ENCODE data around the gene STON2. TPM values are rescaled to one million over a fixed set of nuclear protein-coding genes. Genes with fewer than 3 reads are reported as not detected.
"Not testable (repeated sequence)": the region's sequence is repeated elsewhere in the genome, so short reads cannot be mapped to it uniquely, and the experiment has no call there.

The STON2 gene
- total RNA-seq, 1 donor from 2014 or later = 30.8 TPM

DNA sequence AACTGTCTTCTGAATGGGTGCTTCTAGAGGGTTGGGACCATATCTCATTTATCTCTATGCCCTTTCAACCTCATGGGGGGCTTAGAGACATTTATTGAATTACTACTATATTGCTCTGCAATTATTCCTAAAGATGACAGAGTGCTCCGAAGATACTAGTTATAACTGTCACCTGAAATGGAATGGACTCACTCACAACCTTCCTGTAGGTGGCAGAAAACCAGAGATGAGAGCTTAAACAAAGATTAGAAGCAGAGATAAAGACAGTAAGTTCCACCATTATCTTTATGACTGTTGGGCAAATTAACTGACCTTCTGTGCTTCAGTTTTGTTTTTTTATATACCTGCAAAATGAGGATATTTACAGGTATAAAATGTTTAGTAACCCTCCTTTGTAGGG, 147.8 kb downstream of the STON2 start:
- Histone ChIP-seq H3K27ac (ENCODE audit: low read depth, low read length) (no peak overlapping the region), H3K9ac (ENCODE audit: low read depth in 1 of 3, low read length in 3 of 3) (no peak overlapping the region), H3K4me1 (ENCODE audit: control insufficient read depth in 3 of 3, insufficient read depth in 3 of 3, low read length in 3 of 3) (peaks cover under 1 to 6% (median 6%) of the 10 kb centered on the region in 3 donors), H3K27me3 (ENCODE audit: control insufficient read depth in 3 of 3, insufficient read depth in 3 of 3, low read length in 3 of 3) (no peaks in the 10 kb centered on the region), H3K4me3 (ENCODE audit: low read length in 3 of 3) (no peak overlapping the region), H3K9me3 (ENCODE audit: control insufficient read depth in 3 of 3, low read length in 3 of 3) (no peaks in the 10 kb centered on the region), H3K36me3 (ENCODE audit: control insufficient read depth in 3 of 3, insufficient read depth in 3 of 3, low read length in 3 of 3) (no peaks in the 10 kb centered on the region)

DNA sequence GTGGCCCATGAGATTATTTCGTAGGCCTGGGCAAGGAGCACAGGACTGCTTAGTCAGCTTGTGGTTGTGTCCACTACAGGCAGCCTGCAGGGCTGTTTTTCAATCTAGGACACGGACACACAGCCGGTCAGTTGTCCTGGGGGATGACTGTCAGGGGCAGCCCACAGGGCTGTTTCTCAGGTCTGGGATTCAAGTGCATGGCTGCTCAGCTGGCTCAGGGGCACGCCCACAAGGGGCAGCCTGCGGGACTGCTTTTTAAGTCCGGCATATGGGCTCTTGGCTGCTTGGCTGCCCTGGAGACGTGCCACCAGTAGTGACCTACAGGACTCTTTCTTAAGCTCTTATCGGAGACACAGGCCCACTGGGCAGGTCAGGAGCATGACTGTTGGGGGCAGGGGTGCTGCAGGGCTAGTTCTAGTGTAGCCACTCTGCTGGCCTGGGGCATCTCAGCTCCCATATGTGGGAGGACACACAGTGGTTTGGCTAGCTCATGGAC, 152.8 kb downstream of the STON2 start:
- Histone ChIP-seq H3K4me3 (ENCODE audit: low read length in 3 of 3) (no peak overlapping the region), H3K36me3 (ENCODE audit: control insufficient read depth in 3 of 3, insufficient read depth in 3 of 3, low read length in 3 of 3) (no peaks in the 10 kb centered on the region), H3K4me1 (ENCODE audit: control insufficient read depth in 3 of 3, insufficient read depth in 3 of 3, low read length in 3 of 3) (peaks cover 4 to 8% (median 8%) of the 10 kb centered on the region in 3 donors), H3K9ac (ENCODE audit: low read depth in 1 of 3, low read length in 3 of 3) (no peak overlapping the region), H3K27ac (ENCODE audit: low read depth, low read length) (no peak overlapping the region), H3K27me3 (ENCODE audit: control insufficient read depth in 3 of 3, insufficient read depth in 3 of 3, low read length in 3 of 3) (peaks cover 0 to 3% (median 0%) of the 10 kb centered on the region in 3 donors), H3K9me3 (ENCODE audit: control insufficient read depth in 3 of 3, low read length in 3 of 3) (no peaks in the 10 kb centered on the region)

DNA sequence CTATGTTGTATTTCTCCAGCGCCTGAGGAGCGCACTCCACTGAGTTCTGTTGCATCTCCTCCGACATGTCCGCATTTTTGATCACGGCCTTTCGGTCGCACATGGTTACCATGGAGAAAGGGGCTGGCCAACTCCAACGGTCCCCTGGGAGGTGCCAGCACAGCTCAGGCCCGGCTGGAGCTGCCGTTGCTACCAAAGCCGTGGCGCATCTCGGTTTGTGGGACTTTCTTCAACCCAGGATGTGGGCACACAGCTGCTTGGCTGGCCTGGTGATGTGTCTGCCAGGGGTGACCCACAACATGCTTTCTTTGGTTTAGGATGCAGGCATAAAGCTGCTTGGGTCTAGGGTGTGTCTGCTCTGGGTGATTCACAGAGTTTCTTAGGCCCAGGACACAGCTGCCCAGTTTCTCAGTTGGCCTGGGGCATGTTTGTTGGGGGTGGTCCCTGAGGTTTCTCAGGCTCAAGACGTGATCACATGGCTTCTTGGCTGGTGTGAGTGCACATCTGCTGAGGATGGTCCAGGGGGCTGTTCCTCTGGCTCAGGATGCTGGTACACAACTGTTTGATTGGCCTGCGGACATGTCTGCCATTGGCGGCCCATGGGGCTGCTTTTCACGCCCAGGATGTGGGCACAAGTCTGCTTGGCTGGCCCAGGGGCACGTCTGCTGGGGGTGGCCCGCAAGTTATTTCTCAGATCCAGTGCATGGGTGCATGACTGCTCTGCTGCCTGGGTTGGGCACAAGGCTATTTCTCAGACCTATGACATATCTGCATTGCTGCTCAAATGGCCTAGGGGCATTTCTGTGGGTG, 153.5 kb downstream of the STON2 start:
- Histone ChIP-seq H3K27me3 (ENCODE audit: control insufficient read depth in 3 of 3, insufficient read depth in 3 of 3, low read length in 3 of 3) (peaks cover 0 to 3% (median 0%) of the 10 kb centered on the region in 3 donors), H3K36me3 (ENCODE audit: control insufficient read depth in 3 of 3, insufficient read depth in 3 of 3, low read length in 3 of 3) (no peaks in the 10 kb centered on the region), H3K27ac (ENCODE audit: low read depth, low read length) (no peak overlapping the region), H3K4me1 (ENCODE audit: control insufficient read depth in 3 of 3, insufficient read depth in 3 of 3, low read length in 3 of 3) (peaks cover 4 to 8% (median 8%) of the 10 kb centered on the region in 3 donors), H3K9me3 (ENCODE audit: control insufficient read depth in 3 of 3, low read length in 3 of 3) (no peaks in the 10 kb centered on the region), H3K9ac (ENCODE audit: low read depth in 1 of 3, low read length in 3 of 3) (no peak overlapping the region), H3K4me3 (ENCODE audit: low read length in 3 of 3) (no peak overlapping the region)

DNA sequence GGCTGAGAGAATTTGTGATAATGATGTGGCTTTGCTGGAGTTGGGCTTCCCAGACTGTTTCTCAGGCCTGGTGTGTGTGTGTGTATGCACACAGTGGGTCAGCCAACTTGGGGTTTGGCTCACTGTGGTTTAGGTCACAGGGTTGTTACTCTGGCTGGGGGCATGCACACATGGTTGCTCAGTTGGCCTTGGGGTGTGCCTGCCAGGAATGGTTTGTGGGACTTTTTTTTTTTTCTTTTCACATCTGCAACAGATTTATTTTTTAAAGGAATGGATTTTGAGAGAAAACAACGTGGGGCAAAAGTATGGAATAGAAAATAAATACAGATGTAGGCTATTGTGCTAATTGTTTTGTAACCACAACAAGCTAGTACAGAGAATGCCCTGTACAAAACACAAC, 154.4 kb downstream of the STON2 start:
- Histone ChIP-seq H3K9me3 (ENCODE audit: control insufficient read depth in 3 of 3, low read length in 3 of 3) (no peaks in the 10 kb centered on the region), H3K9ac (ENCODE audit: low read depth in 1 of 3, low read length in 3 of 3) (no peak overlapping the region), H3K27me3 (ENCODE audit: control insufficient read depth in 3 of 3, insufficient read depth in 3 of 3, low read length in 3 of 3) (peaks cover 0 to 3% (median 0%) of the 10 kb centered on the region in 3 donors), H3K36me3 (ENCODE audit: control insufficient read depth in 3 of 3, insufficient read depth in 3 of 3, low read length in 3 of 3) (no peaks in the 10 kb centered on the region), H3K4me3 (ENCODE audit: low read length in 3 of 3) (no peak overlapping the region), H3K4me1 (ENCODE audit: control insufficient read depth in 3 of 3, insufficient read depth in 3 of 3, low read length in 3 of 3) (peaks cover 4 to 8% (median 8%) of the 10 kb centered on the region in 3 donors), H3K27ac (ENCODE audit: low read depth, low read length) (no peak overlapping the region)

DNA sequence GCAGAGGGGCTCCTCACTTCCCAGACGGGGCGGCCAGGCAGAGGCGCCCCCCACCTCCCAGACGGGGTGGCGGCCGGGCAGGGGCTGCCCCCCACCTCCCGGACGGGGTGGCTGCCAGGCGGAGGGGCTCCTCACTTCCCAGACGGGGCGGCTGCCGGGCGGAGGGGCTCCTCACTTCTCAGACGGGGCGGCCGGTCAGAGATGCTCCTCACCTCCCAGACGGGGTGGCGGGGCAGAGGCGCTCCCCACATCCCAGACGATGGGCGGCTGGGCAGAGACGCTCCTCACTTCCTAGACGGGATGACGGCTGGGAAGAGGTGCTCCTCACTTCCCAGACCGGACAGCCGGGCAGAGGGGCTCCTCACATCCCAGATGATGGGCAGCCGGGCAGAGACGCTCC, 155.7 kb downstream of the STON2 start:
- not testable (repeated sequence) for H3K4me3 ChIP-seq (ENCODE audit: low read length in 3 of 3); H3K9me3 ChIP-seq (ENCODE audit: control insufficient read depth in 3 of 3, low read length in 3 of 3); H3K27me3 ChIP-seq (ENCODE audit: control insufficient read depth in 3 of 3, insufficient read depth in 3 of 3, low read length in 3 of 3); H3K27ac ChIP-seq (ENCODE audit: low read depth, low read length); H3K4me1 ChIP-seq (ENCODE audit: control insufficient read depth in 3 of 3, insufficient read depth in 3 of 3, low read length in 3 of 3); H3K36me3 ChIP-seq (ENCODE audit: control insufficient read depth in 3 of 3, insufficient read depth in 3 of 3, low read length in 3 of 3); H3K9ac ChIP-seq (ENCODE audit: low read depth in 1 of 3, low read length in 3 of 3)

DNA sequence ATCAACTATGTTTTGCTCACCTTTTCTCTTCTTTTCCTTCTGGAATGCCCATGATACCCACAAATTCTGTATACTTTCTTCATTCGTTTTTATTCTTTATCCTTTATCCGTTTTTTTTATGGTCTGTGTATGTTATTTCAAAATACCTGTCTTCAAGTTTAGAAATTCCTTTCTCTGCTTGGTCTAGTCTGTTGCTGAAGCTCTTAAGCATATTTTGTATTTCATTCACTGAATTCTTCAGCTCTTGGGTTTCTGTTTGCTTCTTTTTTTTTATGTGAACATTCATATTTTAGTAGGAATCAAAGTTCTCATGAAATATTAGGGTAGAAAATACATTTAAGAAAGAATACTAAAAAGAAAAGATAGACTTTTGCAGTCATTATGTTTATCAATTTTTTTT, 156.6 kb downstream of the STON2 start:
- no peak overlapping the region for H3K4me3 ChIP-seq (ENCODE audit: low read length in 3 of 3)
- peaks cover 0 to 3% (median 0%) of the 10 kb centered on the region in 3 donors for H3K27me3 ChIP-seq (ENCODE audit: control insufficient read depth in 3 of 3, insufficient read depth in 3 of 3, low read length in 3 of 3)
- no peaks in the 10 kb centered on the region for H3K9me3 ChIP-seq (ENCODE audit: control insufficient read depth in 3 of 3, low read length in 3 of 3)
- no peaks in the 10 kb centered on the region for H3K36me3 ChIP-seq (ENCODE audit: control insufficient read depth in 3 of 3, insufficient read depth in 3 of 3, low read length in 3 of 3)
- no peak overlapping the region for H3K27ac ChIP-seq (ENCODE audit: low read depth, low read length)
- peaks cover 4 to 8% (median 8%) of the 10 kb centered on the region in 3 donors for H3K4me1 ChIP-seq (ENCODE audit: control insufficient read depth in 3 of 3, insufficient read depth in 3 of 3, low read length in 3 of 3)
- no peak overlapping the region for H3K9ac ChIP-seq (ENCODE audit: low read depth in 1 of 3, low read length in 3 of 3)

DNA sequence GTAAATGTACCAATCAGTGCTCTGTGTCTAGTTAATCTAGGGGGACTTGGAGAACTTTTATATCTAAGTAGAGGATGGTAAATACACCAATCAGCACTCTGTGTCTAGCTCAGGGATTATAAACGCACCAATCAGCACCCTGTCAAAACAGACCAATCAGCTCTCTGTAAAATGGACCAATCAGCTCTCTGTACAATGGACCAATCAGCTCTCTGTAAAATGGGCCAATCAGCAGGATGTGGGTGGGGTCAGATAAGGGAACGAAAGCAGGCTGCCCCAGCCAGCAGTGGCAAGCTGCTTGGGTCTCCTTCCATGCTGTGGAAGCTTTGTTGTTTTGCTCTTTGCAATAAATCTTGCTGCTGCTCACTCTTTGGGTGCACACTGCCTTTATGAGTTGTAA, 163.3 kb downstream of the STON2 start:
- not testable (repeated sequence) for H3K9me3 ChIP-seq (ENCODE audit: control insufficient read depth in 3 of 3, low read length in 3 of 3); H3K36me3 ChIP-seq (ENCODE audit: control insufficient read depth in 3 of 3, insufficient read depth in 3 of 3, low read length in 3 of 3); H3K27me3 ChIP-seq (ENCODE audit: control insufficient read depth in 3 of 3, insufficient read depth in 3 of 3, low read length in 3 of 3); H3K9ac ChIP-seq (ENCODE audit: low read depth in 1 of 3, low read length in 3 of 3); H3K4me1 ChIP-seq (ENCODE audit: control insufficient read depth in 3 of 3, insufficient read depth in 3 of 3, low read length in 3 of 3); H3K4me3 ChIP-seq (ENCODE audit: low read length in 3 of 3); H3K27ac ChIP-seq (ENCODE audit: low read depth, low read length)

DNA sequence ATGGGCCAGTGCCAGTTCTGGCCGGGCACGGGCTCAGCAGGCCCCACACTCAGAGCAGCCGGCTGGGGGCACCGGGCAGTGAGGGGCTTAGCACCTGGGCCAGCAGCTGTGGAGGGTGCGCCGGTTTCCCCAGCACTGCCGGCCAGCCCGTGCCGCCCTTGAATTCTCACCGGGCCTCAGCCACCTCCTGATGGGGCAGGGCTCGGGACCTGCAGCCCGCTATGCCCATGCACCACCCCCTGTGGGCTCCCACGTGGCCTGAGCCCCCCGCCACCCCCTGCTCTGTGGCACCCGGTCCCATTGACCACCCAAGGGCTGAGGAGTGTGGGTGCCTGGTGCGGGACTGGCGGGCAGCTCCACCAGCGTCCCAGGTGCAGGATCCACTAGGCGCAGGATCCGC, 164.0 kb downstream of the STON2 start:
- no peaks in the 10 kb centered on the region for H3K4me1 ChIP-seq (ENCODE audit: control insufficient read depth in 3 of 3, insufficient read depth in 3 of 3, low read length in 3 of 3)
- no peaks in the 10 kb centered on the region for H3K9me3 ChIP-seq (ENCODE audit: control insufficient read depth in 3 of 3, low read length in 3 of 3)
- no peaks in the 10 kb centered on the region for H3K36me3 ChIP-seq (ENCODE audit: control insufficient read depth in 3 of 3, insufficient read depth in 3 of 3, low read length in 3 of 3)

DNA sequence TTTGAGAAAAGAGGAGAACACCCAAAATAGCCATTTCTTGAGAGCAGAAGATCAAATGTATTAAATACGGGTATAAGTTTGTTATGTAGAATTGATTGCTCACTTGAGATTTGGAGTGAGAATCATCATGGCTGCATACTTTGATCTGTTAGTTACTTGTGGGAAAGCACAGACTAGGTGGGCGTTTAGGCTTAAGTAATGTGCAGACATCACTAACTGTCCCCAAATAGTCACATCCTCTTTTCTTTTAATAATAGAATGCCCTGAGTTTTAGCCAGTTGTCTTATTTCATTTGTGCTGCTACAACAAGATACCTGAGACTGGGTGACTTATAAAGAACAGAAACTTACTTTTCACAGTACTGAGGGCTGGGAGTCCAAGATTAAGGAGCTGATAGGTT, 165.0 kb downstream of the STON2 start:
- Histone ChIP-seq H3K9ac (ENCODE audit: low read depth in 1 of 3, low read length in 3 of 3) (no peak overlapping the region), H3K36me3 (ENCODE audit: control insufficient read depth in 3 of 3, insufficient read depth in 3 of 3, low read length in 3 of 3) (no peaks in the 10 kb centered on the region), H3K4me3 (ENCODE audit: low read length in 3 of 3) (no peak overlapping the region), H3K27me3 (ENCODE audit: control insufficient read depth in 3 of 3, insufficient read depth in 3 of 3, low read length in 3 of 3) (no peaks in the 10 kb centered on the region), H3K9me3 (ENCODE audit: control insufficient read depth in 3 of 3, low read length in 3 of 3) (no peaks in the 10 kb centered on the region), H3K4me1 (ENCODE audit: control insufficient read depth in 3 of 3, insufficient read depth in 3 of 3, low read length in 3 of 3) (no peaks in the 10 kb centered on the region), H3K27ac (ENCODE audit: low read depth, low read length) (no peak overlapping the region)

More for the DNA sequence above, 164.0 kb downstream of the STON2 start:
- Histone ChIP-seq H3K9ac (ENCODE audit: low read depth in 1 of 3, low read length in 3 of 3) (no peak overlapping the region), H3K27me3 (ENCODE audit: control insufficient read depth in 3 of 3, insufficient read depth in 3 of 3, low read length in 3 of 3) (no peaks in the 10 kb centered on the region), H3K27ac (ENCODE audit: low read depth, low read length) (no peak overlapping the region), H3K4me3 (ENCODE audit: low read length in 3 of 3) (no peak overlapping the region)

DNA sequence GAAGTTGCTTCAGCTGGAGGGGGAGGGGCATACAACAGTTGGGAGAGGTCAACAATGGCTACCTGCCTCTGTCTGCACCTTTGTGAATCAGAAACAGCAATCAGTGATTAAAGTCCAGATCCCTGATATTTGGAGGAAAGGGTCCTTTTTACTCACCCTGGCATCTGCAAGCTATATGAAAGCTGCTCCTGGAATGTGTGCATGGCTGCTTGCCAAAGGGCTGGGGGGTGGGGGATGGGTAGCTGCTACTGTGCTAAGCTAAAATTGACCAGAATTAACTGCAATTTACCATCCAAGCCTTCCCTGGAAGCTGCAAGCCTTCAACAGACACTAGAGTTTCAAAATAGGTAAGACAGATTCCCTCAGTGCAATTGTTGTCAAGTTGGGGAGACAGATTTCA, 165.8 kb downstream of the STON2 start:
- no peaks in the 10 kb centered on the region for H3K36me3 ChIP-seq (ENCODE audit: control insufficient read depth in 3 of 3, insufficient read depth in 3 of 3, low read length in 3 of 3)
- H3K9ac ChIP-seq (ENCODE audit: low read depth in 1 of 3, low read length in 3 of 3) = no peak overlapping the region
- no peak overlapping the region for H3K27ac ChIP-seq (ENCODE audit: low read depth, low read length)
- no peaks in the 10 kb centered on the region for H3K9me3 ChIP-seq (ENCODE audit: control insufficient read depth in 3 of 3, low read length in 3 of 3)
- H3K27me3 ChIP-seq (ENCODE audit: control insufficient read depth in 3 of 3, insufficient read depth in 3 of 3, low read length in 3 of 3) = no peaks in the 10 kb centered on the region
- no peaks in the 10 kb centered on the region for H3K4me1 ChIP-seq (ENCODE audit: control insufficient read depth in 3 of 3, insufficient read depth in 3 of 3, low read length in 3 of 3)
- no peak overlapping the region for H3K4me3 ChIP-seq (ENCODE audit: low read length in 3 of 3)
